PC-9 (cell line): Measurements from ENCODE around the gene RAB4A. TPM values are rescaled to one million over a fixed set of nuclear protein-coding genes. Genes with fewer than 3 reads are reported as not detected.

Experiments used
- BruUV-seq: library from RNA; stranded (reverse); fragments of 400-500 nt; replicated peaks from 2 replicates; lab custom pipeline; 2021; lab: Mats Ljungman, UMichigan
- CTCF ChIA-PET: fragments of 300-600 bp; sonication (Branson Sonifier 250); formaldehyde crosslinking; loops from one replicate; lab custom pipeline; 2022; ENCODE audit warnings: antibody characterized with exemption; lab: Charles Lee
- POLR2A ChIA-PET: fragments of 300-600 bp; sonication (Branson Sonifier 250); formaldehyde crosslinking; loops from one replicate; lab custom pipeline; 2022; ENCODE audit warnings: antibody characterized with exemption; ENCODE audit not compliant: unreplicated experiment; lab: Charles Lee
- DNase-seq, 2 experiments: peaks; one replicate each; pipeline versions ENCODE4 v3.0.0 to v3.0.0-alpha.2; 2015 to 2022; ENCODE audit warnings: mixed read lengths in 1 of 2
- H2AFZ ChIP-seq: fragments of 200-600 bp; sonication (generic); 2 replicates; pipeline ENCODE4 v1.8.1; 2017; ENCODE audit warnings: antibody characterized with exemption
- H3F3A ChIP-seq: fragments of 200-600 bp; sonication (generic); 2 replicates; pipeline ENCODE4 v1.8.1; 2017; ENCODE audit warnings: antibody characterized with exemption, mild to moderate bottlenecking, low read depth; ENCODE audit not compliant: insufficient read depth
- H3K27ac ChIP-seq: fragments of 200-600 bp; sonication (generic); 2 replicates; pipeline ENCODE4 v1.6.1; 2016; ENCODE audit warnings: mixed run types
- H3K27me3 ChIP-seq: fragments of 200-600 bp; sonication (generic); 2 replicates; pipeline ENCODE4 v1.6.1; 2016; ENCODE audit warnings: low read depth, mixed run types; ENCODE audit not compliant: insufficient read depth
- H3K36me3 ChIP-seq: fragments of 200-600 bp; sonication (generic); 2 replicates; pipeline ENCODE4 v1.6.1; 2016; ENCODE audit warnings: low read depth, mixed run types
- H3K4me1 ChIP-seq: fragments of 200-600 bp; sonication (generic); replicated peaks from 2 replicates; pipeline ENCODE4 v1.6.1; 2016; ENCODE audit warnings: mixed run types; ENCODE audit not compliant: insufficient read depth
- H3K4me2 ChIP-seq: fragments of 200-600 bp; sonication (generic); 2 replicates; pipeline ENCODE4 v1.6.1; 2017; ENCODE audit warnings: mixed run types
- H3K4me3 ChIP-seq: fragments of 200-600 bp; sonication (generic); 2 replicates; pipeline ENCODE4 v1.6.1; 2016; ENCODE audit warnings: mixed run types
- H3K79me2 ChIP-seq: fragments of 200-600 bp; sonication (generic); 2 replicates; pipeline ENCODE4 v1.6.1; 2017; ENCODE audit warnings: low read depth, mixed run types
- H3K9me2 ChIP-seq: fragments of 200-600 bp; sonication (generic); 2 replicates; pipeline ENCODE4 v1.8.1; 2017; ENCODE audit warnings: mild to moderate bottlenecking; ENCODE audit not compliant: insufficient read depth
- H3K9me3 ChIP-seq: fragments of 200-600 bp; sonication (generic); 2 replicates; pipeline ENCODE4 v1.8.1; 2016; ENCODE audit warnings: low read depth; ENCODE audit not compliant: insufficient read depth
- H4K20me1 ChIP-seq: fragments of 200-600 bp; sonication (generic); 2 replicates; pipeline ENCODE4 v1.8.1; 2017; ENCODE audit not compliant: insufficient read depth
- EZH2 ChIP-seq: fragments of 200-600 bp; sonication (generic); IDR thresholded peaks from 2 replicates; pipeline ENCODE4 v1.8.0; 2017; ENCODE audit warnings: antibody characterized with exemption, low read depth
- intact Hi-C: fragments of 100-400 bp; cut with micrococcal nuclease; formaldehyde crosslinking; loops from one replicate; pipeline ENCODE4 v1.10.0; 2022; ENCODE audit not compliant: unreplicated experiment
- total RNA-seq: library from RNA; stranded (reverse); gene quantifications from 2 replicates; pipeline ENCODE4 v1.2.3, GENCODE V29; 2021
- TF ChIP-seq, protein P1 (sequence below): fragments of 200-600 bp; sonication (generic); conservative IDR thresholded peaks from 2 replicates; pipeline ENCODE4 v1.6.1; 2017; ENCODE audit warnings: mixed run types, antibody characterized with exemption, mild to moderate bottlenecking, moderate library complexity

The RAB4A gene
- total RNA-seq, 1 experiment from 2014 or later: 29.0 TPM

GRCh38 chr1:229283183-229283611 is 12.3 kb downstream of the RAB4A start:
- no peaks in the 10 kb centered on the region for H3K9me3 ChIP-seq
- H3K36me3 ChIP-seq: no peaks in the 10 kb centered on the region
- no peaks in the 10 kb centered on the region; the same call in none of the 2 replicates for H4K20me1 ChIP-seq
- TF ChIP-seq, protein P1, sequence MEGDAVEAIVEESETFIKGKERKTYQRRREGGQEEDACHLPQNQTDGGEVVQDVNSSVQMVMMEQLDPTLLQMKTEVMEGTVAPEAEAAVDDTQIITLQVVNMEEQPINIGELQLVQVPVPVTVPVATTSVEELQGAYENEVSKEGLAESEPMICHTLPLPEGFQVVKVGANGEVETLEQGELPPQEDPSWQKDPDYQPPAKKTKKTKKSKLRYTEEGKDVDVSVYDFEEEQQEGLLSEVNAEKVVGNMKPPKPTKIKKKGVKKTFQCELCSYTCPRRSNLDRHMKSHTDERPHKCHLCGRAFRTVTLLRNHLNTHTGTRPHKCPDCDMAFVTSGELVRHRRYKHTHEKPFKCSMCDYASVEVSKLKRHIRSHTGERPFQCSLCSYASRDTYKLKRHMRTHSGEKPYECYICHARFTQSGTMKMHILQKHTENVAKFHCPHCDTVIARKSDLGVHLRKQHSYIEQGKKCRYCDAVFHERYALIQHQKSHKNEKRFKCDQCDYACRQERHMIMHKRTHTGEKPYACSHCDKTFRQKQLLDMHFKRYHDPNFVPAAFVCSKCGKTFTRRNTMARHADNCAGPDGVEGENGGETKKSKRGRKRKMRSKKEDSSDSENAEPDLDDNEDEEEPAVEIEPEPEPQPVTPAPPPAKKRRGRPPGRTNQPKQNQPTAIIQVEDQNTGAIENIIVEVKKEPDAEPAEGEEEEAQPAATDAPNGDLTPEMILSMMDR: no peak
- no peak for TF ChIP-seq EZH2
- ChIA-PET CTCF (no interaction called here), POLR2A (no interaction called here)
- H3K4me2 ChIP-seq: no peak overlapping the region
- BruUV-seq: no TSS peak
- DNase-seq: no peak
- H3K27ac ChIP-seq: no peak overlapping the region
- no peak overlapping the region for H3K4me3 ChIP-seq
- H3K4me1 ChIP-seq: 0 out of 2 replicates have a peak, but pooled peaks cover 7% of the 10 kb centered on the region
- no peaks in the 10 kb centered on the region for H3K27me3 ChIP-seq
- H2AFZ ChIP-seq: no peak overlapping the region
- no peaks in the 10 kb centered on the region for H3K9me2 ChIP-seq
- H3F3A ChIP-seq: 0 out of 2 replicates have a peak, but pooled peaks cover 12% of the 10 kb centered on the region
- intact Hi-C loops: no loop called here
- H3K79me2 ChIP-seq: peaks cover 14% of the 10 kb centered on the region; the same call in 1 of the 2 replicates

- H2AFZ ChIP-seq: no peak overlapping the region
- H3K9me3 ChIP-seq: no peaks in the 10 kb centered on the region
- no peaks in the 10 kb centered on the region for H3K27me3 ChIP-seq
- TF ChIP-seq EZH2: no peak
- TF ChIP-seq, protein P1: no peak
- H3K79me2 ChIP-seq: peaks cover 14% of the 10 kb centered on the region; the same call in 1 of the 2 replicates
- BruUV-seq: no TSS peak
- no peaks in the 10 kb centered on the region for H3K36me3 ChIP-seq
- intact Hi-C loops: no loop called here
- 0 out of 2 replicates have a peak, but pooled peaks cover 11% of the 10 kb centered on the region for H3F3A ChIP-seq
- H4K20me1 ChIP-seq: peaks cover 2% of the 10 kb centered on the region
- no peak overlapping the region for H3K4me2 ChIP-seq
- no peak for DNase-seq
- CTCF ChIA-PET: no interaction called here
- H3K4me3 ChIP-seq: no peak overlapping the region
- 0 out of 2 replicates have a peak, but pooled peaks cover 7% of the 10 kb centered on the region for H3K4me1 ChIP-seq
- no peak overlapping the region for H3K27ac ChIP-seq
- no peaks in the 10 kb centered on the region for H3K9me2 ChIP-seq
- POLR2A ChIA-PET: no interaction called here
Measured at GRCh38 chr1:229284887-229285286, 14.0 kb downstream of the RAB4A start.

DNA sequence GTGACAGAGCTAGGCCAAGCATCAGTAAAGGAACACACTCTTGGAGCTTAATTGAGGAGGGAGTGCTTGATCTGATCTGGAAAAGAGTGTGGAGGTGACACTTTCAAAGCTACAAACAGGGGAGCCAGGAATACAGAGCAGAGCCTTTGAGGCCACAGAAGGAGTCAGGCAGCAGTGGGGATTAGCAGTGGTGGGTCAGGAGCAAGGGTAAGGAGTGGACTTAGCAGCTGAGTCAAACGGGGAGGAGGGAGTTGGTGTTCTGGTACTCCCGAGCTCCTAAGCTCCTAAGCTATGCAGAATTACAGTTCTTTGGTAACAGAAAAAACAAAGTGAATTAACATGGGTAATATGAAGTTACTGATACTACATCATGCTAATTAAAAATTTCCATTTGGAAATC is 14.5 kb downstream of the RAB4A start:
- Histone ChIP-seq H3K9me2 (no peaks in the 10 kb centered on the region), H3F3A (0 out of 2 replicates have a peak, but pooled peaks cover 5% of the 10 kb centered on the region), H3K36me3 (no peaks in the 10 kb centered on the region), H3K4me1 (0 out of 2 replicates have a peak, but pooled peaks cover 3% of the 10 kb centered on the region), H3K27me3 (no peaks in the 10 kb centered on the region), H3K4me3 (no peak overlapping the region), H3K9me3 (no peaks in the 10 kb centered on the region), H3K27ac (no peak overlapping the region), H2AFZ (no peak overlapping the region), H4K20me1 (peaks cover 2% of the 10 kb centered on the region), H3K79me2 (peaks cover 14% of the 10 kb centered on the region; the same call in 1 of the 2 replicates), H3K4me2 (no peak overlapping the region)
- no peak for DNase-seq
- TF ChIP-seq EZH2: no peak
- TF ChIP-seq, protein P1: no peak
- intact Hi-C loops: no loop called here
- POLR2A ChIA-PET: no interaction called here
- CTCF ChIA-PET: no interaction called here
- no TSS peak for BruUV-seq
